NK-92 treated with Interleukin-12 subunit alpha and Interleukin-12 subunit beta, amount 100 ng/mL, for 24 hours (cell line): ENCODE data around the gene PHTF1.
"Not testable (repeated sequence)": the region's sequence is repeated elsewhere in the genome, so short reads cannot be mapped to it uniquely, and the experiment has no call there.

Experiments
- DNase-seq: peaks from one replicate; lab custom pipeline; 2025; lab: John Stamatoyannopoulos, UW

Gene PHTF1

GRCh38 chr1:113718621-113719020 lies 40.7 kb downstream of the PHTF1 start:
- DNase-seq, result not testable (repeated sequence)

GRCh38 chr1:113717506-113717905 lies 41.8 kb downstream of the PHTF1 start:
- not testable (repeated sequence) for DNase-seq

GRCh38 chr1:113714606-113715269 lies 44.5 kb downstream of the PHTF1 start:
- no peak for DNase-seq

- no peak for DNase-seq
These were observed 57.9 kb downstream of the PHTF1 start for GRCh38 chr1:113701429-113701828.

GRCh38 chr1:113694910-113695309 lies 64.4 kb downstream of the PHTF1 start:
- DNase-seq, result no peak

GRCh38 chr1:113692824-113693431 lies 66.4 kb downstream of the PHTF1 start:
- DNase-seq, result no peak

GRCh38 chr1:113692342-113692741 lies 66.9 kb downstream of the PHTF1 start:
- DNase-seq, result no peak

- no peak for DNase-seq
These were observed 68.1 kb downstream of the PHTF1 start for GRCh38 chr1:113691184-113691583.

GRCh38 chr1:113686891-113687618 lies 72.2 kb downstream of the PHTF1 start:
- no peak for DNase-seq

- no peak for DNase-seq
These were observed 75.1 kb downstream of the PHTF1 start for GRCh38 chr1:113684153-113684541.

- DNase-seq, result no peak
These were observed 75.7 kb downstream of the PHTF1 start for GRCh38 chr1:113683384-113684152.

- DNase-seq, result no peak
These were observed 77.5 kb downstream of the PHTF1 start for GRCh38 chr1:113681596-113682337.

GRCh38 chr1:113678159-113678469 lies 81.2 kb downstream of the PHTF1 start:
- DNase-seq, result no peak

GRCh38 chr1:113677250-113678158 lies 81.8 kb downstream of the PHTF1 start:
- DNase-seq, result no peak

- no peak for DNase-seq
These were observed 82.8 kb downstream of the PHTF1 start for GRCh38 chr1:113676524-113676923.

- no peak for DNase-seq
These were observed 84.0 kb downstream of the PHTF1 start for GRCh38 chr1:113675302-113675701.

GRCh38 chr1:113674591-113674990 lies 84.7 kb downstream of the PHTF1 start:
- DNase-seq, result no peak

GRCh38 chr1:113672491-113672890 lies 86.8 kb downstream of the PHTF1 start:
- no peak for DNase-seq

- no peak for DNase-seq
These were observed 88.6 kb downstream of the PHTF1 start for GRCh38 chr1:113670650-113671049.

- DNase-seq, result no peak
These were observed 89.3 kb downstream of the PHTF1 start for GRCh38 chr1:113669988-113670387.

- DNase-seq, result no peak
These were observed 93.2 kb downstream of the PHTF1 start for GRCh38 chr1:113666126-113666525.
